ENCODE results near the gene KIZ. TPM values are rescaled to one million over a fixed set of nuclear protein-coding genes. Genes with fewer than 3 reads are reported as not detected.

KIZ gene
- total RNA-seq, 1 donor = 40.5 TPM

- Histone ChIP-seq H3K36me3 (ENCODE audit: insufficient read depth, low read length) (no peaks in the 10 kb centered on the region), H3K4me3 (ENCODE audit: insufficient read depth, low read length) (no peak overlapping the region), H3K27ac (ENCODE audit: low read depth, low read length) (no peak overlapping the region), H3K4me1 (ENCODE audit: insufficient read depth, low read length) (peaks cover 7% of the 10 kb centered on the region), H3K79me2 (ENCODE audit: insufficient read depth, low read length) (no peaks in the 10 kb centered on the region), H4K20me1 (ENCODE audit: insufficient read depth, low read length) (no peaks in the 10 kb centered on the region), H3K9me3 (ENCODE audit: low read depth, low read length) (no peaks in the 10 kb centered on the region), H2AFZ (ENCODE audit: low read length) (no peak overlapping the region), H3K27me3 (ENCODE audit: insufficient read depth, low read length) (no peaks in the 10 kb centered on the region), H3K4me2 (ENCODE audit: insufficient read depth, low read length) (no peak overlapping the region)
- TF ChIP-seq CTCF (IDR thresholded peaks at IDR 0.05; ENCODE audit: extremely low read depth, low read depth, low read length) = no peak
- DNase-seq (ENCODE audit: insufficient read length, low spot score, missing footprints) = no peak
Measured at GRCh38 chr20:21151791-21152190, 25.9 kb downstream of the KIZ start.

GRCh38 chr20:21154692-21155091 lies 28.8 kb downstream of the KIZ start:
- Histone ChIP-seq H3K79me2 (ENCODE audit: insufficient read depth, low read length) (no peaks in the 10 kb centered on the region), H3K4me3 (ENCODE audit: insufficient read depth, low read length) (no peak overlapping the region), H3K9me3 (ENCODE audit: low read depth, low read length) (no peaks in the 10 kb centered on the region), H3K36me3 (ENCODE audit: insufficient read depth, low read length) (no peaks in the 10 kb centered on the region), H3K27me3 (ENCODE audit: insufficient read depth, low read length) (no peaks in the 10 kb centered on the region), H4K20me1 (ENCODE audit: insufficient read depth, low read length) (no peaks in the 10 kb centered on the region), H3K4me1 (ENCODE audit: insufficient read depth, low read length) (no peaks in the 10 kb centered on the region), H2AFZ (ENCODE audit: low read length) (no peak overlapping the region), H3K4me2 (ENCODE audit: insufficient read depth, low read length) (no peak overlapping the region), H3K27ac (ENCODE audit: low read depth, low read length) (no peak overlapping the region)
- TF ChIP-seq CTCF (IDR thresholded peaks at IDR 0.05; ENCODE audit: extremely low read depth, low read depth, low read length) = no peak
- DNase-seq (ENCODE audit: insufficient read length, low spot score, missing footprints) = no peak

GRCh38 chr20:21155268-21155667 lies 29.4 kb downstream of the KIZ start:
- Histone ChIP-seq H3K27ac (ENCODE audit: low read depth, low read length) (no peak overlapping the region), H3K4me3 (ENCODE audit: insufficient read depth, low read length) (no peak overlapping the region), H2AFZ (ENCODE audit: low read length) (no peak overlapping the region), H4K20me1 (ENCODE audit: insufficient read depth, low read length) (no peaks in the 10 kb centered on the region), H3K4me2 (ENCODE audit: insufficient read depth, low read length) (no peak overlapping the region), H3K9me3 (ENCODE audit: low read depth, low read length) (no peaks in the 10 kb centered on the region), H3K27me3 (ENCODE audit: insufficient read depth, low read length) (no peaks in the 10 kb centered on the region), H3K36me3 (ENCODE audit: insufficient read depth, low read length) (no peaks in the 10 kb centered on the region), H3K4me1 (ENCODE audit: insufficient read depth, low read length) (peaks cover 5% of the 10 kb centered on the region), H3K79me2 (ENCODE audit: insufficient read depth, low read length) (no peaks in the 10 kb centered on the region)
- DNase-seq (ENCODE audit: insufficient read length, low spot score, missing footprints) = no peak
- no peak for TF ChIP-seq CTCF (IDR thresholded peaks at IDR 0.05; ENCODE audit: extremely low read depth, low read depth, low read length)

GRCh38 chr20:21156266-21156665 lies 30.4 kb downstream of the KIZ start:
- Histone ChIP-seq H4K20me1 (ENCODE audit: insufficient read depth, low read length) (no peaks in the 10 kb centered on the region), H3K27me3 (ENCODE audit: insufficient read depth, low read length) (no peaks in the 10 kb centered on the region), H2AFZ (ENCODE audit: low read length) (no peak overlapping the region), H3K4me1 (ENCODE audit: insufficient read depth, low read length) (peaks cover 5% of the 10 kb centered on the region), H3K4me3 (ENCODE audit: insufficient read depth, low read length) (no peak overlapping the region), H3K27ac (ENCODE audit: low read depth, low read length) (no peak overlapping the region), H3K79me2 (ENCODE audit: insufficient read depth, low read length) (no peaks in the 10 kb centered on the region), H3K4me2 (ENCODE audit: insufficient read depth, low read length) (no peak overlapping the region), H3K36me3 (ENCODE audit: insufficient read depth, low read length) (no peaks in the 10 kb centered on the region), H3K9me3 (ENCODE audit: low read depth, low read length) (no peaks in the 10 kb centered on the region)
- no peak for DNase-seq (ENCODE audit: insufficient read length, low spot score, missing footprints)
- TF ChIP-seq CTCF (IDR thresholded peaks at IDR 0.05; ENCODE audit: extremely low read depth, low read depth, low read length) = no peak
